ENCODE data around the gene FGD3.

FGD3 gene

GRCh38 chr9:93048566-93049448, 101.5 kb downstream of the FGD3 start:
- FAIRE-seq (no peak), DNase-seq (ENCODE audit: insufficient read length, low spot score) (no peak)

GRCh38 chr9:93049491-93049890, 102.2 kb downstream of the FGD3 start:
- FAIRE-seq (no peak), DNase-seq (ENCODE audit: insufficient read length, low spot score) (no peak)

- no peak for FAIRE-seq
- no peak for DNase-seq (ENCODE audit: insufficient read length, low spot score)
Observed at GRCh38 chr9:93050231-93050630, 102.9 kb downstream of the FGD3 start.

DNA sequence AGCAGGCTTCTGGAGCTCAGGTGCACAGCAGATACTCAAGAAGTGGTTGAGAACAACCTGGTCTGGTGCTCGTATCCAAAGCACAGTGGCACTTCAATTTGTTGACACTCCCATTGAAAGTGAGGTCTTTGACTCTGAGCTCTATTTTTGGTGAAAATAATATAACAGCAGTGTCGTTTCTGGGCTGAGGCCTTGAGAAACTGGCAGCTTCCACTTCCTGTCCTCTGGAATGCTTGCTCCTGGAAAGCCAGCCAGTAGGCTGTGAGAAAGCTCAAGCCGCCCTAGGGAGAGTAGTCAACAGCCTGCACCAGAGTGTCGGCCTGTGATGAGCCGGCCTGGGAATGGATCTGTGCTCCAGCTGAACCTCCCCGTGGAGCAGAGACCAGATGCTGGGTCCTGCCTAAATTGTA, 104.4 kb downstream of the FGD3 start:
- no peak for DNase-seq (ENCODE audit: insufficient read length, low spot score)
- FAIRE-seq = no peak

DNA sequence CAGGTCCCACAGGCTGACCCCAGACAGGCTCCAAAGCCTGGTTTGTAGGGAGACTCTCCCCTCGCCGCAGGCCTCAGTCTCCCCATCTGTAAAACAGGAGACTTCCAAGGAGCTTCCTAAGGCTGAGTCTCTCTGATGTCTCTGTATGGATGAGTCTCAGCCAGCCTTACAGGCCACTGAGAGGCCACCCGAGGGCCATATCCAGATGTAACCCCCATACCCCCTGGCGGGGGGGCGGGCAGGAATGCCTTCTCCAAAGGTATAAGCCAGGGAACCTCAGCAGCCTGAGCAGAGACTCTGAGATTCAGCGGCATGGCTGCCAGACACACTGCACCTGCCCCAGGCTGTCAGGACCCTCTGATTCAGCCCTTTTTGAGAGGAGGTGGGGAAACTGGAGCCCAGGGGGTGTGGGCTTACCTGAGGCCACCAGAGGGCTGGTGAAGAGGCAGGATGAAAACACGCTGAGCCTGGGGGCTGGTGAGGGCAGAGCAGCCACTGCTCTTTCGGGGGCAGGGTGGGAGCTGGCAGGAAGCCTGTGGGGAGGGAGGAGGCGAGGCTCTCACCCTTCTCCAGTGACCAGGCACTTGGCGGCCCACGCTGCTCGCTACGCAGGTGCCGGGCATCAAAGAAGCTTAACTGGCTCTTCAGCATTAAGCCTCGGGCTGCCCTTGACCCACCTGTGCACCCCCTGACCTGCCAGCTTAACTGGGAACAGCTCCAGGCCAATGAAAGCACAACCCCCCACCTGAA, 105.6 kb downstream of the FGD3 start:
- DNase-seq (ENCODE audit: insufficient read length, low spot score) (no peak), FAIRE-seq (no peak)

DNA sequence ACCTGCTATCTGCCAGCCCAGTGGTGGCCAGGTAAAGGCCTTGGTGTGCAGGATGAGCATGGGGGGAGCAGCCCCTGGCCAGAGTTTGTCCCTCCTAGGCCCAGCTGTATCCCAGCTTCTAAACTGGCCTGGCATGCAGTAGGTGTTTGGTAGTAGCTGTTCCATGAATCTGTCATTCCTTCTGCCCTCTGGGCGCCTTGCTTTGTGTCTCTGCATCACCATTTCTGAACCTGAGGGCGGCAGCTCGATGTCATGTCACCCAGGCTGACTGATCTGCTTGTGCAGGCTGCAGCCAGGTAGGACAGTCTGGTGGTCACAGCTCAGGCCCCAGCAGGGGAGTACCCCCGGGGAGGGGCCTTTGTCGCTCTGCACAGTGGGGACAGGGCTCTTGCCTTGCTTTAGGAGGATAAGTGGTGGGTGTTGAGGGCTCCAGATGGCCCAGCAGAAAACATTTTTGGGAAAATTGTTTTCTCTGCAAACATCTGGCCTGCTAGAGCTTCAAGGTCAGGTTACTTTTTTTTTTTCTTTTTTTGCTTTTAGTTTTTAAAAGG, 106.5 kb downstream of the FGD3 start:
- DNase-seq (ENCODE audit: insufficient read length, low spot score) (no peak), FAIRE-seq (no peak)

- no peak for FAIRE-seq
Observed at GRCh38 chr9:93054758-93055704, 107.7 kb downstream of the FGD3 start.

DNA sequence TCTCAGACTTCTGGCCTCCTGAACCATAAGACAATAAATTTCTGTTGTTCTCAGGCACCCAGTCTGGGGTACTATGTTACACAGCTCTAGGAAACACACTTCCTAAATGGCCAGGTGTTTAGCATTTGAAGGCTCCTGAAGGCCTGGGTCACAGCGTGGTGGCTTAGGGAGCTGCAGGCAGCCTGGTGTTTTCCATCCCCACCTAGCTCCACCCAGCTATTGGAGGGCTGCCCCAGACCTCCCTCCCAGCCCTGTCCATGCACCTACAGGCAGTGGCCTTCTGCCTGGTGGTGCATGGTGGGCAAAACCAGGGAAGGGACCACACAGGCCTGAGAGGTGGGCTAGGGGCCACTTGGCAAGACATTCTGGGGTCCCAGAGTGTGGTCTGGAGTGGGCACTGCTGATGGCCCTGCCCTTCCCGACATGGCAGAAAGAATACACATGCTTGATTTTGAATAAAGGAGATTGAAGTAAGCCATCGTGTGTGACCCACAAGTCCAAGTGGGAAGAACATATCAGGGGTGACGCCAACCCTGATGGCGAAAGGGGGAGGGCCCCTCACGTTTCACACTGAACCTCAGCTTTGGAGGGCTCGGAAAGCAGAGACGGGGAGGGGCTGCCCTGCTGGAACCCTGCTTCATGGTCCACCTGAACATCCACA, 109.8 kb downstream of the FGD3 start:
- FAIRE-seq (no peak), DNase-seq (ENCODE audit: insufficient read length, low spot score) (no peak)

More at GRCh38 chr9:93054758-93055704, 107.7 kb downstream of the FGD3 start:
- no peak for DNase-seq (ENCODE audit: insufficient read length, low spot score)

- DNase-seq (ENCODE audit: insufficient read length, low spot score) = no peak
Observed at GRCh38 chr9:93057703-93058354, 110.5 kb downstream of the FGD3 start.

GRCh38 chr9:93058355-93059010, 111.2 kb downstream of the FGD3 start, which contains the start of gene SUSD3:
SUSD3 (plus strand) TSS chr9:93058701; CDS start chr9:93058743, 42 bp downstream.
- FAIRE-seq (no peak), DNase-seq (ENCODE audit: insufficient read length, low spot score) (no peak)

More at GRCh38 chr9:93057703-93058354, 110.5 kb downstream of the FGD3 start:
- no peak for FAIRE-seq

DNA sequence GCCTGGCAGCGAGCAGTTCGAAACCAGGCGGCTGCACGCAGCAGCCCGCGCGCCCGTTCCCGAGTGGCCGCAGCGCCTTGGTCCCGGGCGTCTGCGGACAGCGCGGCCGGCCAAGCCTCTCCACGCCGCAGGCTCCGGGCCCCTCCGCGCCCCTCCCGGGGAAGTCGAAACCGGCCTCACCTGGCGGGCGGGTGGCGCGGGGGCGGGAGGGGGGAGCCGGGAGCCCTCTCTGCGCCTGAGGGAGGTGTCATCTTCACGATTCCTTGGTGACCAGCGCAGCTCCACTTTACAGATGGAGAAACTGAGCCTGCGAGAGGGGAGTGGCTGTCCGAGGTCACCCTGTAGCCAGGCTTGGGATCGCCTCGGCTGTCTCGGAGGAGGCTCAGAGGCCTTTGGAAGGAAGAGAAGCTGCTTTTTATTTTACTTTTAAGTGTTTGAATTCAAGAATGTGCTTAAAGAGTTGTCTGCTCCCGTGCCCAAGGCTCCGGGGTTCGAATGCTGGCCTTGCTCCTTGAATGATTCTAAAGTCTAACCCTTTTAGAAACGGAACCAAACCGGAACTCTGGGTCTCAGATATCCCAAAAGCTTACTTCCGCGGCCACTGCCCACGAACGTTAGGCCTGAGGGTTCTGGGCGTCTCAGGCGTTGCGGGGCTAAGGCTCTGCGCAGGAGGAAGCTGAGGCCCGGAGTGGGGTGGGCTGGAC, 111.8 kb downstream of the FGD3 start:
- no peak for FAIRE-seq
- no peak for DNase-seq (ENCODE audit: insufficient read length, low spot score)

- DNase-seq (ENCODE audit: insufficient read length, low spot score) = no peak
- FAIRE-seq = no peak
Observed at GRCh38 chr9:93059715-93060578, 112.6 kb downstream of the FGD3 start.

DNA sequence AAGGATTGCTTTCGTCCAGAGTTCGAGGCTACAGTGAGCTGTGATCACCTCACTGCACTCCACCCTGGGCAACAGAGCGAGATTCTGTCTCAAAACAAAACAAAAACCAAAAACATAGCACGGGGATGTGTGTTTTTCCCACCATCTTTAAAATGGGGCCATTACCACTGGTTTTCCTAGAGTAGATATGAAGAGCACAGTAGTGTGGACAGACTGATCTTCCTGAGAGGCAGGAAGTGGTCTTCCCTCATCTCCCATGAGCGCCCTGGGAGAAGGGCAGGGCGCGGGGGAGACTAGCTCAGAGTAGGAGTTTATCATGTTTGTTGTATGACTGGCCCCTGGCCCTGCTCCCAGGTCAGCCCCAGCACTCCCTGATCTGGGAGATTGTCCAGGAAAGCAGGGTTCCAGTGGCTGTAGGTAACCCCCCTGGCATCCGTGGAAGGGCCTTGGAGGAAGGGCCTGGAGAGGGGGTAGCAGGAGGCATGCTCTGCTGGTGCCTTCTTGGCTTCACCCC, 113.5 kb downstream of the FGD3 start:
- DNase-seq (ENCODE audit: insufficient read length, low spot score) = peak; percentile 54
- no peak for FAIRE-seq

DNA sequence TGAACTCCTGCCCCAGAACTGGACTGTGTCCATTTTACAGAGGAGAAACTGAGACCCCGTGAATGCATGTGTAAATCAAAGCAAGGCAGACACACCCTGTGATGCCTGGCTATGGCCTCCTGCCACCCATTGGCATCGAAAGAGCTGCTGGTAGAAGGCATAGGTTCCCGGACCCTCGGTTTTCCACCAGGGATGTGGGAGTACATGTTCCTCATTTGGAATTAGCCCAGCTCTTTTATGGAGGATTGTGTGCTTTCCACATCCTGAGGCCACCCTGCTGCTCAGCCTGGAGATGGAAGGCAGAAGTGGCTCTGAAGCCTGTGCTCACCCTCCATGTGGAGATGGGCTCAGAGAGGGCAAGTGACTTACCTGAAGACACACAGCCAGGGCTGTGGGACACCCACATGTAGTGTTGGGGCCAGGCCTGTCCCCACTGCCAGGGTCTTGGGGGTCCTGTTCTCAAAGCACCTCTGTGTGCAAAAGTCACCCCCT, 114.0 kb downstream of the FGD3 start:
- FAIRE-seq (no peak), DNase-seq (ENCODE audit: insufficient read length, low spot score) (no peak)

- FAIRE-seq (no peak), DNase-seq (ENCODE audit: insufficient read length, low spot score) (no peak)
Observed at GRCh38 chr9:93061791-93062763, 114.8 kb downstream of the FGD3 start.

Measured in HTR-8/SVneo (cell line).